Activated CD8-positive, alpha-beta memory T cell treated with anti-CD3 and anti-CD28 coated beads for 1 hour (primary cell): Measurements from ENCODE around the gene PNPLA1.
"Not testable (repeated sequence)": the region's sequence is repeated elsewhere in the genome, so short reads cannot be mapped to it uniquely, and the experiment has no call there.

ENCODE experiments used
- DNase-seq, 2 donors: peaks; one replicate each; pipeline ENCODE4 v3.0.0-alpha.2; 2020; ENCODE audit warnings: low read depth in 1 of 2; ENCODE audit errors: extremely low read depth in 1 of 2

The PNPLA1 gene

GRCh38 chr6:36333171-36333895 lies 63.5 kb downstream of the PNPLA1 start:
- no peak for DNase-seq

- no peak for DNase-seq
Measured at GRCh38 chr6:36333931-36334725, 64.3 kb downstream of the PNPLA1 start.

- no peak for DNase-seq
Measured at GRCh38 chr6:36334832-36335459, 65.1 kb downstream of the PNPLA1 start.

- no peak for DNase-seq
Measured at GRCh38 chr6:36335465-36336207, 65.8 kb downstream of the PNPLA1 start.

GRCh38 chr6:36336208-36336710 lies 66.4 kb downstream of the PNPLA1 start:
- DNase-seq, result no peak

GRCh38 chr6:36336779-36337241 lies 67.0 kb downstream of the PNPLA1 start, which contains the start of gene BNIP5:
TSS of gene BNIP5 (minus strand) at chr6:36336888. CDS start at chr6:36330690, 6,198 bp downstream.
- DNase-seq, result no peak

GRCh38 chr6:36337814-36338213 lies 68.0 kb downstream of the PNPLA1 start:
- DNase-seq, result no peak

- DNase-seq, result not testable (repeated sequence)
Measured at GRCh38 chr6:36338223-36338622, 68.4 kb downstream of the PNPLA1 start.

- DNase-seq, result no peak
Measured at GRCh38 chr6:36339146-36339545, 69.3 kb downstream of the PNPLA1 start.

GRCh38 chr6:36340306-36340617 lies 70.4 kb downstream of the PNPLA1 start:
- DNase-seq, result no peak

GRCh38 chr6:36340618-36341454 lies 71.0 kb downstream of the PNPLA1 start:
- peak; percentile 33 to 56 for DNase-seq

- no peak for DNase-seq
Measured at GRCh38 chr6:36343109-36343680, 73.3 kb downstream of the PNPLA1 start.

GRCh38 chr6:36345681-36346466 lies 76.0 kb downstream of the PNPLA1 start:
- DNase-seq, result no peak

- no peak for DNase-seq
Measured at GRCh38 chr6:36346486-36347273, 76.8 kb downstream of the PNPLA1 start.

- DNase-seq, result no peak
Measured at GRCh38 chr6:36347621-36348020, 77.8 kb downstream of the PNPLA1 start.

- DNase-seq, result no peak
Measured at GRCh38 chr6:36349240-36349639, 79.4 kb downstream of the PNPLA1 start.

- DNase-seq, result no peak
Measured at GRCh38 chr6:36350082-36350481, 80.2 kb downstream of the PNPLA1 start.
